Pancreas (tissue), 10 donors: ENCODE results near the gene GRK5. TPM values are rescaled to one million over a fixed set of nuclear protein-coding genes. Genes with fewer than 3 reads are reported as not detected.

Source experiments
- ATAC-seq, 4 donors: fragments of 200-7000 bp; cut with Tn5 transposase; one replicate each; pipeline versions ENCODE4 v1.8.0 to v1.9.1; 2020; ENCODE audit warnings: mild to moderate bottlenecking in 4 of 4, moderate library complexity in 4 of 4
- DNase-seq, 6 donors: peaks; one replicate each; pipeline ENCODE4 v3.0.0-alpha.2; 2020
- FAIRE-seq: peaks from 2 replicates; lab custom pipeline; 2012; peaks lifted over from hg19 to GRCh38; lab: Jason Lieb, UNC
- H3K27ac ChIP-seq, 4 donors: fragments of 200-600 bp; sonication (generic); 1 replicate in 3 of 4; 2 replicates in 1 of 4; pipeline versions ENCODE4 v1.5.0 to v1.8.0; 2020
- H3K27me3 ChIP-seq, 4 donors: fragments of 200-600 bp; one replicate each; pipeline ENCODE4 v1.8.0; 2021
- H3K36me3 ChIP-seq, 3 donors: fragments of 200-600 bp; sonication (generic) in 1 of 3; one replicate each; pipeline versions ENCODE4 v1.5.0 to v1.8.0; 2020 to 2021
- H3K4me1 ChIP-seq, 3 donors: fragments of 200-600 bp; one replicate each; pipeline ENCODE4 v1.8.0; 2021
- H3K4me3 ChIP-seq, 4 donors: fragments of 200-600 bp; sonication (generic) in 2 of 4; one replicate each; pipeline versions ENCODE4 v1.5.0 to v1.8.0; 2020 to 2021
- H3K9me3 ChIP-seq, 4 donors: fragments of 200-600 bp; one replicate each; pipeline ENCODE4 v1.8.0; 2021
- CTCF ChIP-seq, 4 donors: fragments of 200-600 bp; sonication (generic) in 3 of 4; IDR thresholded peaks; one replicate each; pipeline versions ENCODE4 v1.5.0 to v1.8.0; 2021; ENCODE audit warnings: antibody characterized with exemption in 4 of 4
- WGBS, 2 donors: extraction: QIAGEN DNeasy Blood & Tissue Kit; methylation state at CpG; one replicate each; pipeline ENCODE4 v1.1.7; 2013; 5-methylcytosine and 5-hydroxymethylcytosine counted together
- intact Hi-C, 3 donors: fragments of 100-400 bp; cut with DNase I; formaldehyde crosslinking; loops; one replicate each; pipeline versions ENCODE4 v1.11.1 to v1.14.2; 2022
- polyA plus RNA-seq, 2 donors: library from polyadenylated mRNA; stranded (reverse); fragments of 200-250 nt; gene quantifications; one replicate each; pipeline ENCODE4 v1.2.3, GENCODE V29; 2013
- total RNA-seq, 6 donors: library from RNA; stranded (reverse); fragmentation: NEBNext Ultra II Directional in 4 of 6; extraction: Animal tissue kit (Norgen Biotek cat#: 25700) in 4 of 6; gene quantifications; one replicate each; pipeline versions ENCODE4 v1.2.1 to v1.2.4, GENCODE V29; 2021 to 2023
- donor health status: healthy with polysubstance abuse.
- donor health status: DM: no; HTN: no; CAD: no; lungs with moderate emphysema.
- donor health status: DM: no; HTN: no; CAD: no.
- donor health status: control.
- donor health status: control.
- donor health status: Bipolar disorder and iron deficiency.
- donor health status: DM: yes; HTN: yes; CAD: no.
- donor health status: DM: no; HTN: no; CAD: no.
- donor health status: DM: no; HTN: no; CAD: no.
- donor health status: DM: yes; HTN: yes; CAD: no.

The GRK5 gene
- total and polyA plus RNA-seq, 8 donors: 1.4 to 6.0 (median 2.5) TPM

GRCh38 chr10:119318411-119319160 is 111.2 kb downstream of the GRK5 start:
- no peaks in the 10 kb centered on the region for H3K27me3 ChIP-seq
- ATAC-seq: no peak
- intact Hi-C loops: no loop called here
- FAIRE-seq: no peak
- no peak overlapping the region for H3K27ac ChIP-seq
- no peaks in the 10 kb centered on the region for H3K9me3 ChIP-seq
- no peak for DNase-seq
- WGBS, 2 donors: 73 to 80% methylated on average over 11 of the region's 11 CpGs
- no peaks in the 10 kb centered on the region for H3K4me1 ChIP-seq
- H3K4me3 ChIP-seq: no peak overlapping the region
- no peak for TF ChIP-seq CTCF (IDR thresholded peaks at IDR 0.05)
- H3K36me3 ChIP-seq: no peaks in the 10 kb centered on the region

- intact Hi-C loops: no loop called here
- H3K4me1 ChIP-seq: no peaks in the 10 kb centered on the region
- no peak for TF ChIP-seq CTCF (IDR thresholded peaks at IDR 0.05)
- H3K9me3 ChIP-seq: no peaks in the 10 kb centered on the region
- ATAC-seq (no peak), DNase-seq (no peak), FAIRE-seq (no peak)
- no peaks in the 10 kb centered on the region for H3K27me3 ChIP-seq
- no peak overlapping the region for H3K4me3 ChIP-seq
- WGBS, 2 donors: 79 to 87% methylated on average over 16 of the region's 16 CpGs
- no peaks in the 10 kb centered on the region for H3K36me3 ChIP-seq
- H3K27ac ChIP-seq: no peak overlapping the region
Measured at GRCh38 chr10:119319161-119319919, 112.0 kb downstream of the GRK5 start.

- Histone ChIP-seq H3K4me1 (no peaks in the 10 kb centered on the region), H3K27me3 (no peaks in the 10 kb centered on the region)
- FAIRE-seq: no peak
Measured at GRCh38 chr10:119319920-119320258, 112.5 kb downstream of the GRK5 start.

GRCh38 chr10:119320981-119321380 is 113.6 kb downstream of the GRK5 start:
- ATAC-seq: no peak
- Histone ChIP-seq H3K27ac (no peak overlapping the region), H3K4me1 (no peaks in the 10 kb centered on the region), H3K27me3 (no peaks in the 10 kb centered on the region), H3K9me3 (no peaks in the 10 kb centered on the region), H3K36me3 (no peaks in the 10 kb centered on the region), H3K4me3 (no peak overlapping the region)
- FAIRE-seq: no peak
- 74 to 85% methylated on average over 6 of the region's 6 CpGs for WGBS, 2 donors
- TF ChIP-seq CTCF (IDR thresholded peaks at IDR 0.05): no peak
- intact Hi-C loops: no loop called here
- no peak for DNase-seq

More at GRCh38 chr10:119319920-119320258, 112.5 kb downstream of the GRK5 start:
- Histone ChIP-seq H3K27ac (no peak overlapping the region), H3K9me3 (no peaks in the 10 kb centered on the region), H3K36me3 (no peaks in the 10 kb centered on the region), H3K4me3 (no peak overlapping the region)
- DNase-seq: no peak
- ATAC-seq: no peak
- intact Hi-C loops: no loop called here
- TF ChIP-seq CTCF (IDR thresholded peaks at IDR 0.05): no peak
- 88 to 94% methylated on average over 3 of the region's 3 CpGs for WGBS, 2 donors
